Measurements from ENCODE around the gene TNFRSF6B.
"Not testable (repeated sequence)": the region's sequence is repeated elsewhere in the genome, so short reads cannot be mapped to it uniquely, and the experiment has no call there.

TNFRSF6B gene

GRCh38 chr20:63712191-63712590, 15.7 kb downstream of the TNFRSF6B start:
- DNase-seq, result no peak

- no peak for DNase-seq
Measured at GRCh38 chr20:63714858-63715257, 18.4 kb downstream of the TNFRSF6B start.

- DNase-seq, result no peak
Measured at GRCh38 chr20:63718996-63719395, 22.5 kb downstream of the TNFRSF6B start.

- DNase-seq, result not testable (repeated sequence)
Measured at GRCh38 chr20:63722967-63723622, 26.6 kb downstream of the TNFRSF6B start.

- DNase-seq, result not testable (repeated sequence)
Measured at GRCh38 chr20:63730189-63730733, 33.8 kb downstream of the TNFRSF6B start.

GRCh38 chr20:63731410-63731809, 35.0 kb downstream of the TNFRSF6B start:
- no peak for DNase-seq

GRCh38 chr20:63732118-63733095, 36.0 kb downstream of the TNFRSF6B start:
- no peak for DNase-seq

- no peak for DNase-seq
Measured at GRCh38 chr20:63733117-63733516, 36.7 kb downstream of the TNFRSF6B start.

GRCh38 chr20:63733579-63734081, 37.2 kb downstream of the TNFRSF6B start:
- no peak for DNase-seq

- no peak for DNase-seq
Measured at GRCh38 chr20:63734111-63734945, 37.9 kb downstream of the TNFRSF6B start.

GRCh38 chr20:63734946-63735858, 38.8 kb downstream of the TNFRSF6B start:
- DNase-seq, result no peak

GRCh38 chr20:63735859-63736718, 39.6 kb downstream of the TNFRSF6B start, which contains the start of gene LIME1:
LIME1 (plus strand) TSS chr20:63736664; CDS start chr20:63737550, 886 bp downstream.
- no peak for DNase-seq

- DNase-seq, result no peak
Measured at GRCh38 chr20:63736893-63737694, 40.6 kb downstream of the TNFRSF6B start.

GRCh38 chr20:63737695-63737944, 41.2 kb downstream of the TNFRSF6B start:
- no peak for DNase-seq

- no peak for DNase-seq
Measured at GRCh38 chr20:63737945-63738686, 41.7 kb downstream of the TNFRSF6B start.

- DNase-seq, result peak in 1 of 2 experiments; percentile 45
Measured at GRCh38 chr20:63738687-63739129, 42.3 kb downstream of the TNFRSF6B start.

- DNase-seq, result peak in 1 of 2 experiments; percentile 94
Measured at GRCh38 chr20:63739130-63740069, 42.9 kb downstream of the TNFRSF6B start, which contains the start of gene SLC2A4RG. SLC2A4RG (plus strand) TSS chr20:63739776; CDS start chr20:63739913, 137 bp downstream.

Data from NCI-H446 (cell line).